Lower leg skin (tissue), 3 donors: Measurements from ENCODE around the gene PDSS2.

Source experiments
- POLR2A ChIP-seq, 2 donors: fragments of 450-650 bp; IDR thresholded peaks; one replicate each; pipeline ENCODE4 v1.6.1; 2016 to 2017; ENCODE audit warnings: antibody characterized with exemption in 2 of 2, mild to moderate bottlenecking in 1 of 2, moderate library complexity in 1 of 2
- TF ChIP-seq, protein P1 (sequence below), 3 donors: fragments of 450-650 bp; IDR thresholded peaks; one replicate each; pipeline ENCODE4 v1.5.1; 2016; ENCODE audit warnings: antibody characterized with exemption in 3 of 3, mild to moderate bottlenecking in 3 of 3, moderate library complexity in 2 of 3

DNA sequence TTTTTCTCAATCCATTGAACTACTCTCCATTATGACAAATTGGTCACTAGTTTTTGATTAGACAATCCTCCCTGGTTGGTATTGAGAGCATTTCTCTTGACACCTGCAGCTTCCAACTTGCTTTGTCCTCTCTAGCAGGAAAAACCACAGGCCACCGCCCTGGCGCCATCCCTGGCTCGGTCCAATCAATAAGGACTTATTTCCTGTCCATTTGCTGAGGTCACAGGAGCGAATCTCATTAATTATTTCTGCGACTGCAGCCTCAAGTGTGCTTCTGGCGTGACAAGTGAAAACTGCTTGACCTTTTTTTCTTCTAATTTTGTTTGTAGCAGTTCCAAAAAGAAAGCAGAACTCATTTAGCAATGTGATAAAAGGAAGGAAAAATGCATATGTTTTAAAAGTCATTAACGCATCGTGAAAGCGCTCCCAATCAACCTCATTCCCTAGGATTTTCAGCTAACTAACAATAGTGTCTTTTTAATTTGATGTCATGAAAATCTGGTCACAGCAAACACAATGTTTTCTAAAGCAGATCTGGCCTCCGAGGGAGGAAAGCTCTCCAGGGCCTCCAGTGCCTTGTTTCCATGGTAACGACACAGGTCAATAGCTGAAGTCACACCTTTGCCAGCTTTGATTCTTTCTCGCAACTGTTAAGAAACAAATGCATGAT, 305.1 kb downstream of the PDSS2 start:
- TF ChIP-seq, protein P1, sequence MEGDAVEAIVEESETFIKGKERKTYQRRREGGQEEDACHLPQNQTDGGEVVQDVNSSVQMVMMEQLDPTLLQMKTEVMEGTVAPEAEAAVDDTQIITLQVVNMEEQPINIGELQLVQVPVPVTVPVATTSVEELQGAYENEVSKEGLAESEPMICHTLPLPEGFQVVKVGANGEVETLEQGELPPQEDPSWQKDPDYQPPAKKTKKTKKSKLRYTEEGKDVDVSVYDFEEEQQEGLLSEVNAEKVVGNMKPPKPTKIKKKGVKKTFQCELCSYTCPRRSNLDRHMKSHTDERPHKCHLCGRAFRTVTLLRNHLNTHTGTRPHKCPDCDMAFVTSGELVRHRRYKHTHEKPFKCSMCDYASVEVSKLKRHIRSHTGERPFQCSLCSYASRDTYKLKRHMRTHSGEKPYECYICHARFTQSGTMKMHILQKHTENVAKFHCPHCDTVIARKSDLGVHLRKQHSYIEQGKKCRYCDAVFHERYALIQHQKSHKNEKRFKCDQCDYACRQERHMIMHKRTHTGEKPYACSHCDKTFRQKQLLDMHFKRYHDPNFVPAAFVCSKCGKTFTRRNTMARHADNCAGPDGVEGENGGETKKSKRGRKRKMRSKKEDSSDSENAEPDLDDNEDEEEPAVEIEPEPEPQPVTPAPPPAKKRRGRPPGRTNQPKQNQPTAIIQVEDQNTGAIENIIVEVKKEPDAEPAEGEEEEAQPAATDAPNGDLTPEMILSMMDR (IDR thresholded peaks at IDR 0.05), result no peak
- no peak for TF ChIP-seq POLR2A (IDR thresholded peaks at IDR 0.05)
